Kidney (tissue), 14 donors: ENCODE results near the gene NARS2. TPM values are rescaled to one million over a fixed set of nuclear protein-coding genes. Genes with fewer than 3 reads are reported as not detected.

Experiments used
- DNase-seq, 5 donors: peaks; one replicate each; pipeline ENCODE4 v3.0.0-alpha.2; 2013 to 2020
- FAIRE-seq: peaks from 2 replicates; lab custom pipeline; 2012; peaks lifted over from hg19 to GRCh38; lab: Jason Lieb, UNC
- H3K27ac ChIP-seq, 2 donors: one replicate each; pipeline ENCODE4 v1.7.0; 2013; ENCODE audit warnings: low read depth in 2 of 2, low read length in 2 of 2, inconsistent platforms in 1 of 2
- H3K27me3 ChIP-seq: one replicate; pipeline ENCODE4 v1.7.1; 2013; ENCODE audit warnings: low read length, inconsistent platforms; ENCODE audit not compliant: control insufficient read depth, insufficient read depth
- H3K36me3 ChIP-seq, 3 donors: one replicate each; pipeline versions ENCODE4 v1.7.0 to v1.7.1; 2013; ENCODE audit warnings: low read length in 3 of 3, control low read depth in 1 of 3, inconsistent platforms in 1 of 3; ENCODE audit not compliant: insufficient read depth in 3 of 3, control insufficient read depth in 2 of 3
- H3K4me1 ChIP-seq, 3 donors: one replicate each; pipeline versions ENCODE4 v1.7.0 to v1.7.1; 2013; ENCODE audit warnings: low read length in 3 of 3, inconsistent platforms in 1 of 3, low read depth in 1 of 3; ENCODE audit not compliant: control insufficient read depth in 2 of 3, insufficient read depth in 2 of 3
- H3K4me3 ChIP-seq, 3 donors: one replicate each; pipeline versions ENCODE4 v1.7.0 to v1.8.1; 2013; ENCODE audit warnings: low read length in 3 of 3, control low read depth in 1 of 3, inconsistent platforms in 1 of 3
- H3K9ac ChIP-seq, 3 donors: one replicate each; pipeline versions ENCODE4 v1.7.0 to v1.7.1; 2013; ENCODE audit warnings: low read length in 3 of 3, control low read depth in 1 of 3, inconsistent platforms in 1 of 3
- H3K9me3 ChIP-seq, 3 donors: one replicate each; pipeline versions ENCODE4 v1.7.0 to v1.7.1; 2013; ENCODE audit warnings: low read length in 3 of 3, control low read depth in 1 of 3, inconsistent platforms in 1 of 3; ENCODE audit not compliant: control insufficient read depth in 2 of 3, insufficient read depth in 1 of 3
- intact Hi-C: fragments of 100-400 bp; cut with DNase I; formaldehyde crosslinking; loops from one replicate; pipeline ENCODE4 v1.11.1; 2022
- polyA plus RNA-seq: library from polyadenylated mRNA; stranded (reverse); fragments of 350-450 nt; fragmentation: Illumina TruSeq; extraction: RNeasy Lipid Tissue Mini Kit (QIAGEN cat#74804); gene quantifications from one replicate; pipeline ENCODE4 v1.2.3, GENCODE V29; 2014; ENCODE audit warnings: low read depth, low replicate concordance; ENCODE audit not compliant: insufficient read depth
- total RNA-seq: library from RNA; stranded (reverse); fragmentation: NEBNext Ultra II Directional; extraction: Animal tissue kit (Norgen Biotek cat#: 25700); gene quantifications from one replicate; pipeline ENCODE4 v1.2.1, GENCODE V29; 2021
- TF ChIP-seq, protein P1 (sequence below): IDR thresholded peaks from 3 replicates; pipeline ENCODE4 v1.5.1; 2012; ENCODE audit warnings: mild to moderate bottlenecking, moderate library complexity, borderline replicate concordance; ENCODE audit not compliant: insufficient read depth; ENCODE audit errors: extremely low read depth
- donor health status: control.
- donor health status: control.
- donor health status: control.
- donor health status: control.
- donor health status: control.
- donor health status: DM: yes; HTN: yes; CAD: no.
- donor health status: Normal renal cell carcinoma (clear cell type).

Gene NARS2
- total and polyA plus RNA-seq, 2 donors from 2014 or later, result 13.0 to 13.2 TPM

DNA sequence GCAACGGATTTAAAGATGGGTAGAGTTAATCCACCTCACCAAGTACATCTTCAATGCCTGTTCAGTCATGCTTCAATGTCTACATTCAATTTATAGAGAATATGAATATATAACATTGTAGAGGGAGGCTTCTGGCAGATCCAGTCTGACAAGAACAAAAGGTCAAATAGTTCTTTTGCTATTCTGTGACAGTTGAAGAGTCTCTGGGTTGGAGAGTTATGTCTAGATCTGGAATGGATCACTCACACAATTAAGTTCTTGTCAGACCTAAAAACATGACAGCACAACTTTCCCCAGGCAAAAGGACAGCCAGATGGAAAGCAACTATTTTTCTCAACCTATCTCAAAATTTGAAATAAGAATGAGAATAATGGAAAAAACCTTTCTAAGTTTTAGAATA lies 141.7 kb downstream of the NARS2 start:
- Histone ChIP-seq H3K36me3 (no peaks in the 10 kb centered on the region), H3K27ac (no peak overlapping the region), H3K9me3 (no peaks in the 10 kb centered on the region), H3K27me3 (no peaks in the 10 kb centered on the region), H3K9ac (no peak overlapping the region), H3K4me1 (no peaks in the 10 kb centered on the region), H3K4me3 (no peak overlapping the region)
- intact Hi-C loops, result no loop called here
- FAIRE-seq, result no peak
- no peak for DNase-seq
- TF ChIP-seq, protein P1, sequence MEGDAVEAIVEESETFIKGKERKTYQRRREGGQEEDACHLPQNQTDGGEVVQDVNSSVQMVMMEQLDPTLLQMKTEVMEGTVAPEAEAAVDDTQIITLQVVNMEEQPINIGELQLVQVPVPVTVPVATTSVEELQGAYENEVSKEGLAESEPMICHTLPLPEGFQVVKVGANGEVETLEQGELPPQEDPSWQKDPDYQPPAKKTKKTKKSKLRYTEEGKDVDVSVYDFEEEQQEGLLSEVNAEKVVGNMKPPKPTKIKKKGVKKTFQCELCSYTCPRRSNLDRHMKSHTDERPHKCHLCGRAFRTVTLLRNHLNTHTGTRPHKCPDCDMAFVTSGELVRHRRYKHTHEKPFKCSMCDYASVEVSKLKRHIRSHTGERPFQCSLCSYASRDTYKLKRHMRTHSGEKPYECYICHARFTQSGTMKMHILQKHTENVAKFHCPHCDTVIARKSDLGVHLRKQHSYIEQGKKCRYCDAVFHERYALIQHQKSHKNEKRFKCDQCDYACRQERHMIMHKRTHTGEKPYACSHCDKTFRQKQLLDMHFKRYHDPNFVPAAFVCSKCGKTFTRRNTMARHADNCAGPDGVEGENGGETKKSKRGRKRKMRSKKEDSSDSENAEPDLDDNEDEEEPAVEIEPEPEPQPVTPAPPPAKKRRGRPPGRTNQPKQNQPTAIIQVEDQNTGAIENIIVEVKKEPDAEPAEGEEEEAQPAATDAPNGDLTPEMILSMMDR, result no peak

DNA sequence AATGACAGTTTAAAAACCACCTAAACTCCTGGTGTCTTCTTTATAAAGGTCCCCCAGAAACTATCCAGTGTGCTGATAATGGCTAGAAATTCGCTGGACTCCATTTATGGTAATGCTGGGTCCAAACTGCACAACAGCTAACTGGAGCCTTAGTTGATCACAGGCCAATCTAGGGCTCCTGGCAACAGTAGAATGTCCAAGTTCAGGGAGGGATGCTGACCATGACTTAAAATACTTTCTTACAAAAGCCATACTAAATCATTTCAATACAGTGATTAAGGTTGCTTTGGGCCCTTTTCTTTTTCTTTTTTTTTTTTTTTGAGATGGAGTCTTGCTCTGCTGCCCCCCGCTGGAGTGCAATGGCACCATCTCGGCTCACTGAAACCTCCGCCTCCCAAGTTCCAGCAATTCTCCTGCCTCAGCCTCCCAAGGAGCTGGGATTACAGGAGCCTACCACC lies 142.6 kb downstream of the NARS2 start:
- no peak for FAIRE-seq

DNA sequence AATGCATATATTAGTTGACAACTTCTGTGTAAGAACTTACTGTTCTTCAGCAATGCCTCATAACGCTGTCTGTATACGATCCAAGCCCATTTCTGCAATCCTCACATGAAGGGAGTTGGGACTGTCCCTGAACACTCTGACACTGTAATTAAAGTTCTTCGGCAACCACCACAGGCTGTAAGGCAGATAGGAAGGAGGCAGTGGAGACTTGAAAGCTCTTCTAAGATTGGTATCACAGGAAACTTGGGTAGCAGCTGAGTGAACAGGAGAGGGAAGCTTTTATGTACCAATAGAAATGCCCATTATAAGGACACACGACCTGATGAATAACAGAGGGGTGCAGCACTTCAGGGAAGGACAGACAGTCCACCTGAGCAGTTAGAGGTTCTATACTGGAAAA lies 145.0 kb downstream of the NARS2 start:
- Histone ChIP-seq H3K9me3 (no peaks in the 10 kb centered on the region), H3K27me3 (no peaks in the 10 kb centered on the region), H3K36me3 (no peaks in the 10 kb centered on the region), H3K27ac (no peak overlapping the region), H3K9ac (no peak overlapping the region), H3K4me3 (no peak overlapping the region), H3K4me1 (peaks cover 0 to under 1% (median 0%) of the 10 kb centered on the region in 3 donors)
- FAIRE-seq (no peak), DNase-seq (no peak)
- intact Hi-C loops, result loop anchor here (10.0 kb wide), 1 partner anchor 205 kb away; no protein-coding TSS in a partner anchor
- TF ChIP-seq, protein P1, result no peak

More for the DNA sequence above, 142.6 kb downstream of the NARS2 start:
- intact Hi-C loops, result no loop called here
- Histone ChIP-seq H3K4me1 (no peaks in the 10 kb centered on the region), H3K27me3 (no peaks in the 10 kb centered on the region), H3K4me3 (no peak overlapping the region), H3K36me3 (no peaks in the 10 kb centered on the region), H3K27ac (no peak overlapping the region), H3K9ac (no peak overlapping the region), H3K9me3 (no peaks in the 10 kb centered on the region)
- DNase-seq, result peak in 1 of 5 donors; percentile 18
- TF ChIP-seq, protein P1, result peak; percentile 32

DNA sequence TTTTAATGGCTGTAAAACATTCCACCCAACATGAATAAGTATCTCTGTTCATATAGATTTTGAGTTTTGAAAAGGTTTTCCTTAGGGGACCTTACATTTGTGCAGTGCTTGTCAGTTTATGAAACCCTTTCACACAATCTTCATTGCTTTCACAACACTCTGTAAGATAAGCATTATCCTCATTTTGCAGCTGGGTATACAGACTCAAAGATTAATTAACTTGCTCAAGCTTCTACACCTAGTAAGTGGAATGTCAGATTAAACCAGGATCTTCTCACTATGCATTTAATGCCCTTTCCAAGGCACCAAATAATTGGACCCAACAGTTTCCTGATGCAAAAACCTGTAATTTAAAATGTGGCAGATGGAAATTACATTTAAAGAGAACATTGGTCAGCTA lies 145.5 kb downstream of the NARS2 start:
- Histone ChIP-seq H3K9ac (no peak overlapping the region), H3K27me3 (no peaks in the 10 kb centered on the region), H3K4me3 (no peak overlapping the region), H3K9me3 (no peaks in the 10 kb centered on the region), H3K36me3 (no peaks in the 10 kb centered on the region), H3K4me1 (peaks cover 0 to 2% (median 0%) of the 10 kb centered on the region in 3 donors), H3K27ac (no peak overlapping the region)
- TF ChIP-seq, protein P1, result no peak
- FAIRE-seq (no peak), DNase-seq (no peak)
- intact Hi-C loops, result loop anchor here (10.0 kb wide), 1 partner anchor 204 kb away; no protein-coding TSS in a partner anchor
